Ovary (tissue), 3 donors: ENCODE measurements around the gene HIPK2.

ENCODE experiments used
- CTCF ChIP-seq, 3 donors: fragments of 450-650 bp in 2 of 3; fragments of 200-600 bp in 1 of 3; IDR thresholded peaks; one replicate each; pipeline versions ENCODE4 v1.5.1 to v1.8.0; 2016 to 2022; ENCODE audit warnings: antibody characterized with exemption in 3 of 3, mild to moderate bottlenecking in 1 of 3
- EP300 ChIP-seq: sonication (generic); formaldehyde crosslinking; IDR thresholded peaks from one replicate; pipeline ENCODE4 v1.6.1; 2017; ENCODE audit warnings: antibody characterized with exemption
- POLR2A ChIP-seq: fragments of 450-650 bp; IDR thresholded peaks from one replicate; pipeline ENCODE4 v1.6.1; 2017; ENCODE audit warnings: antibody characterized with exemption, mild to moderate bottlenecking, moderate library complexity
- donor health status: DM: no; HTN: no; CAD: no.

DNA sequence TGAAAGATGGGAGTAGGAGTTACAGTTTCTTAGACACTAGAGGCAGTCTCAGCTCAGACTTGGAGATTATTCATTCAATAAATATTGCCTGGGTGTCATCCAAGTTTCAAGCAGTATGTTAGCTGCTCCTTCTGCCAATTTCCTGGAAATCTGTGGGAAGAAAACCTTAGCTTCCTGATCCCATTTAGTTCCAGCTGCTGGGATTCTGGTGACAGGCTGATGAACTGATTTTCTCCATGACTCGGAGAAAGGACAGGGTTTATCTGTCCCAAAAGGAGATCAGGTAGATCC lies 158.5 kb downstream of the HIPK2 start:
- TF ChIP-seq CTCF (IDR thresholded peaks at IDR 0.05) (no peak), POLR2A (no peak), EP300 (no peak)
